H1 (cell line): ENCODE results near the gene ERAP2. TPM values are rescaled to one million over a fixed set of nuclear protein-coding genes. Genes with fewer than 3 reads are reported as not detected.
"Not testable (repeated sequence)": the region's sequence is repeated elsewhere in the genome, so short reads cannot be mapped to it uniquely, and the experiment has no call there.

ENCODE experiments used
- CTCF ChIA-PET: fragments of 300-600 bp; sonication (Branson Sonifier 250); formaldehyde crosslinking; loops from one replicate; lab custom pipeline; 2021; ENCODE audit not compliant: partially characterized antibody; lab: Charles Lee
- POLR2A ChIA-PET: fragments of 300-600 bp; sonication (Branson Sonifier 250); formaldehyde crosslinking; loops from one replicate; lab custom pipeline; 2021; ENCODE audit warnings: inconsistent platforms; ENCODE audit not compliant: partially characterized antibody; lab: Charles Lee
- DNase-seq, 2 experiments: peaks; one replicate each; pipeline versions ENCODE4 v3.0.0 to v3.0.0-alpha.2; 2010 to 2022; ENCODE audit warnings: low spot score in 2 of 2, low read depth in 1 of 2, mixed read lengths in 1 of 2
- FAIRE-seq: peaks from 2 replicates; lab custom pipeline; 2011; peaks lifted over from hg19 to GRCh38; lab: Jason Lieb, UNC
- H2AFZ ChIP-seq: 2 replicates; pipeline ENCODE4 v1.8.1; 2012; ENCODE audit warnings: low read length, inconsistent platforms
- H2AK5ac ChIP-seq: 2 replicates; pipeline ENCODE4 v1.6.1; 2013; ENCODE audit warnings: low read depth, low read length
- H2BK120ac ChIP-seq: replicated peaks from 2 replicates; pipeline ENCODE3; 2013; ENCODE audit warnings: low read depth, low read length, inconsistent platforms
- H2BK12ac ChIP-seq: 2 replicates; pipeline ENCODE4 v1.6.1; 2013; ENCODE audit warnings: low read depth, low read length
- H2BK15ac ChIP-seq: 2 replicates; pipeline ENCODE4 v1.6.1; 2013; ENCODE audit warnings: low read length
- H2BK20ac ChIP-seq: 2 replicates; pipeline ENCODE4 v1.6.1; 2013; ENCODE audit warnings: low read length
- H2BK5ac ChIP-seq: 2 replicates; pipeline ENCODE4 v1.6.1; 2013; ENCODE audit warnings: low read depth, low read length
- H3K14ac ChIP-seq: 2 replicates; pipeline ENCODE4 v1.6.1; 2013; ENCODE audit warnings: inconsistent platforms; ENCODE audit not compliant: insufficient read length
- H3K18ac ChIP-seq: 2 replicates; pipeline ENCODE4 v1.6.1; 2013; ENCODE audit warnings: low read length; ENCODE audit errors: extremely low read depth
- H3K23ac ChIP-seq: 2 replicates; pipeline ENCODE4 v1.6.1; 2013; ENCODE audit warnings: inconsistent platforms; ENCODE audit not compliant: insufficient read length
- H3K23me2 ChIP-seq: 2 replicates; pipeline ENCODE4 v1.6.1; 2013; ENCODE audit warnings: low read depth, low read length
- H3K27ac ChIP-seq: 2 replicates; pipeline ENCODE4 v1.6.1; 2011; ENCODE audit warnings: low read depth, low read length, inconsistent platforms
- H3K27me3 ChIP-seq, 4 experiments: replicated peaks in 1 of 4; 1 replicate in 1 of 4; 2 replicates in 3 of 4; pipeline versions ENCODE4 v1.6.1 to v1.8.1; 2011 to 2013; ENCODE audit warnings: low read length in 3 of 4, mild to moderate bottlenecking in 3 of 4, inconsistent platforms in 2 of 4, mixed read lengths in 2 of 4, moderate library complexity in 1 of 4; ENCODE audit not compliant: control insufficient read depth in 3 of 4, insufficient read depth in 3 of 4; ENCODE audit errors: extremely low read depth in 1 of 4
- H3K36me3 ChIP-seq, 4 experiments: 2 replicates each; pipeline versions ENCODE4 v1.6.1 to v1.8.1; 2011 to 2013; ENCODE audit warnings: mild to moderate bottlenecking in 4 of 4, low read length in 3 of 4, moderate library complexity in 2 of 4, control low read depth in 1 of 4, inconsistent platforms in 1 of 4; ENCODE audit not compliant: insufficient read depth in 4 of 4, control insufficient read depth in 2 of 4
- H3K4ac ChIP-seq: replicated peaks from 2 replicates; pipeline ENCODE3; 2013; ENCODE audit warnings: low read length, low read depth, mixed read lengths, inconsistent platforms; ENCODE audit not compliant: insufficient read length
- H3K4me1 ChIP-seq, 4 experiments: replicated peaks in 1 of 4; 1 replicate in 1 of 4; 2 replicates in 3 of 4; pipeline versions ENCODE4 v1.6.1 to v1.8.1; 2011 to 2013; ENCODE audit warnings: low read length in 3 of 4, inconsistent platforms in 2 of 4, mixed read lengths in 1 of 4; ENCODE audit not compliant: insufficient read depth in 4 of 4, control insufficient read depth in 3 of 4
- H3K4me2 ChIP-seq, 2 experiments: 2 replicates each; pipeline versions ENCODE4 v1.6.1 to v1.8.1; 2011 to 2013; ENCODE audit warnings: low read depth in 2 of 2, low read length in 2 of 2, control low read depth in 1 of 2, inconsistent platforms in 1 of 2, mild to moderate bottlenecking in 1 of 2; ENCODE audit not compliant: insufficient read depth in 1 of 2
- H3K4me3 ChIP-seq, 4 experiments: fragments of 200-600, 300-600 bp in 1 of 4; sonication (generic), shearing (Covaris generic), sonication (Bioruptor Twin) in 1 of 4; 2 replicates each; pipeline versions ENCODE4 v1.5.1 to v1.8.1; 2011 to 2016; ENCODE audit warnings: low read length in 4 of 4, low read depth in 3 of 4, control low read depth in 2 of 4, inconsistent platforms in 2 of 4, mild to moderate bottlenecking in 2 of 4, mixed read lengths in 1 of 4, moderate library complexity in 1 of 4; ENCODE audit not compliant: insufficient read depth in 2 of 4; ENCODE audit errors: extremely low read depth in 1 of 4
- H3K56ac ChIP-seq: replicated peaks from 2 replicates; pipeline ENCODE3; 2013; ENCODE audit warnings: low read depth, mild to moderate bottlenecking, mixed read lengths, low read length, inconsistent platforms; ENCODE audit not compliant: insufficient read length
- H3K79me1 ChIP-seq: 2 replicates; pipeline ENCODE4 v1.6.1; 2013; ENCODE audit warnings: low read depth, low read length, control low read depth
- H3K79me2 ChIP-seq, 2 experiments: 2 replicates each; pipeline versions ENCODE4 v1.6.1 to v1.8.1; 2012 to 2013; ENCODE audit warnings: low read length in 2 of 2, mild to moderate bottlenecking in 2 of 2, inconsistent platforms in 1 of 2; ENCODE audit not compliant: insufficient read depth in 2 of 2, control insufficient read depth in 1 of 2
- H3K9ac ChIP-seq, 4 experiments: replicated peaks in 1 of 4; 1 replicate in 1 of 4; 2 replicates in 3 of 4; pipeline versions ENCODE4 v1.6.1 to v1.8.1; 2011 to 2013; ENCODE audit warnings: low read depth in 3 of 4, low read length in 3 of 4, control low read depth in 2 of 4, mild to moderate bottlenecking in 2 of 4, moderate library complexity in 2 of 4, inconsistent platforms in 1 of 4; ENCODE audit errors: extremely low read depth in 1 of 4
- H3K9me3 ChIP-seq, 2 experiments: 2 replicates each; pipeline versions ENCODE4 v1.6.1 to v1.8.1; 2012 to 2013; ENCODE audit warnings: mild to moderate bottlenecking in 2 of 2, moderate library complexity in 2 of 2, control low read depth in 1 of 2, inconsistent platforms in 1 of 2, low read depth in 1 of 2, low read length in 1 of 2, mixed read lengths in 1 of 2; ENCODE audit not compliant: insufficient read depth in 2 of 2
- H4K20me1 ChIP-seq, 2 experiments: replicated peaks in 1 of 2; 2 replicates each; pipeline versions ENCODE3 to v1.8.1; 2011 to 2013; ENCODE audit warnings: inconsistent platforms in 2 of 2, low read length in 2 of 2, mild to moderate bottlenecking in 1 of 2; ENCODE audit not compliant: insufficient read depth in 2 of 2, control insufficient read depth in 1 of 2
- H4K5ac ChIP-seq: 2 replicates; pipeline ENCODE4 v1.6.1; 2013; ENCODE audit warnings: low read length, low read depth, mixed read lengths, inconsistent platforms; ENCODE audit not compliant: insufficient read length
- H4K8ac ChIP-seq: 2 replicates; pipeline ENCODE4 v1.8.0; 2013; ENCODE audit warnings: mild to moderate bottlenecking, moderate library complexity, low read length, inconsistent platforms; ENCODE audit not compliant: insufficient read depth; ENCODE audit errors: extremely low read depth
- H4K91ac ChIP-seq: replicated peaks from 2 replicates; pipeline ENCODE3; 2013; ENCODE audit warnings: low read length, mixed read lengths, inconsistent platforms; ENCODE audit not compliant: insufficient read length
- WGBS, 2 experiments: shearing (Covaris generic) in 1 of 2; methylation state at CpG; one replicate each; pipeline versions ENCODE4 v1.1.6 to v1.1.7; 2013 to 2015; ENCODE audit warnings: low lambda C conversion rate in 2 of 2, mixed read lengths in 2 of 2, inconsistent platforms in 1 of 2, low coverage in 1 of 2, missing lambda C conversion rate in 1 of 2; ENCODE audit not compliant: insufficient replicate concordance in 2 of 2, insufficient coverage in 1 of 2, insufficient read length in 1 of 2; ENCODE audit errors: extremely low coverage in 1 of 2, missing lambda C conversion rate in 1 of 2; 5-methylcytosine and 5-hydroxymethylcytosine counted together
- polyA plus RNA-seq, 7 experiments: library from polyadenylated mRNA; depleted of rRNA in 3 of 7; stranded (reverse) in 5 of 7; unstranded in 2 of 7; fragments of >200 nt in 5 of 7; fragments of 200-250 nt in 2 of 7; gene quantifications; 1 replicate in 5 of 7; 2 replicates in 1 of 7; 4 replicates in 1 of 7; pipeline versions ENCODE4 v1.2.1 to v1.2.3, GENCODE V29; 2011 to 2013; ENCODE audit warnings: missing spikeins in 2 of 7, mixed read lengths in 2 of 7
- total RNA-seq: library from RNA; stranded (reverse); fragmentation: NEBNext Ultra II Directional; extraction: Animal tissue kit (Norgen Biotek cat#: 25700); gene quantifications from 2 replicates; pipeline ENCODE4 v1.2.1, GENCODE V29; 2021

Gene ERAP2
- total and polyA plus RNA-seq, 2 of the 8 experiments (the other 6 are each of a cell fraction or from before 2014, with no cell fraction given) = 0.14 TPM; not detected in 1

DNA sequence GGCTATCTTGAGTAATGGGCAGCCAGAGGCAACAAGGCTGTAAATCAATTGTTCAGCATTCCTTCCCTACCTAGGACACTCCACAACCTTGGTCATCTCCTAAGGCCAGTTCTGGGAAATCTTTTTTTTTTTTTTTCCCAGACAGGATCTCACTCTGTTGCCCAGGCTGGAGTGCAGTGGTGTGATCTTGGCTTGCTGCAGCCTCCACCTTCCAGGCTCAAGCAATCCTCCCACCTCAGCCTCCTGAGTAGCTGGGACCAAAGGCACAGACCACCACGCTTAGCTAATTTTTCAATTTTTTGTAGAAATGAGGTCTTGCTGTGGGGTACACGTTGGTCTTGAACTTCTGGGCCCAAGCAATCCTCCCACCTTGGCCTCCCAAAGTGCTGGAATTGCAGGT is 54.7 kb downstream of the ERAP2 start:
- H2BK15ac ChIP-seq, POLR2A ChIA-PET, H3K4me3 ChIP-seq, H3K27ac ChIP-seq, H2BK12ac ChIP-seq, H3K14ac ChIP-seq, H3K56ac ChIP-seq, H3K4me1 ChIP-seq, DNase-seq, H3K79me1 ChIP-seq, H3K79me2 ChIP-seq, H2AFZ ChIP-seq, H3K9me3 ChIP-seq, H3K4ac ChIP-seq, H4K20me1 ChIP-seq, H3K23me2 ChIP-seq, H3K9ac ChIP-seq, H2BK5ac ChIP-seq, H3K4me2 ChIP-seq, H2BK20ac ChIP-seq, H3K27me3 ChIP-seq, H4K91ac ChIP-seq, H3K18ac ChIP-seq, H3K23ac ChIP-seq, H4K5ac ChIP-seq, FAIRE-seq, H2BK120ac ChIP-seq, H2AK5ac ChIP-seq, H4K8ac ChIP-seq, H3K36me3 ChIP-seq: not testable (repeated sequence)
- CTCF ChIA-PET = interaction anchor here (1.2 to 3.0 kb wide), 3 partner anchors 31 to 64 kb away, joined by 3 to 9 read pairs (median 5); no protein-coding TSS in a partner anchor
- WGBS, 2 experiments = 85% methylated on average over 2 of the region's 2 CpGs; no CpG with 5 or more reads in 1 of the 2 experiments
